ENCODE measurements around the gene DNAH10.
A peak's percentile ranks its signal among the peaks of the same experiment; 100 is the strongest.

Gene DNAH10

DNA sequence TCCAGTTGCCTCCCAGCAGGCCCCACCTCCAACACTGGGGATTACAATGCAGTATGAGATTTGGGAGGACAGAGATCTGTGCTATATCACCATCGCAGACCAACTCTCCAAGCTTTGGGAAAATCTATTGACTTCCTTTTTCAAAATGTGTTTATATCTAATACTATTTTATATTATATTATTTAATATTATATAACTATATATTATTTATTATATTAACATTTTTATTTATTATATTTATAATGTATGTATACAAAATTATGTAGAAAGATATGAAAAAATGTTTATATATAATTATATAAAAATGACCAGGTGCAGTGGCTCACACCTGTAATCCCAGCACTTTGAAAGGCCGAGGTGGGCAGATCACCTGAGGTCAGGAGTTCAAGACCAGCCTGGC lies 36.4 kb downstream of the DNAH10 start:
- DNase-seq (ENCODE audit: low read depth), result no peak

DNA sequence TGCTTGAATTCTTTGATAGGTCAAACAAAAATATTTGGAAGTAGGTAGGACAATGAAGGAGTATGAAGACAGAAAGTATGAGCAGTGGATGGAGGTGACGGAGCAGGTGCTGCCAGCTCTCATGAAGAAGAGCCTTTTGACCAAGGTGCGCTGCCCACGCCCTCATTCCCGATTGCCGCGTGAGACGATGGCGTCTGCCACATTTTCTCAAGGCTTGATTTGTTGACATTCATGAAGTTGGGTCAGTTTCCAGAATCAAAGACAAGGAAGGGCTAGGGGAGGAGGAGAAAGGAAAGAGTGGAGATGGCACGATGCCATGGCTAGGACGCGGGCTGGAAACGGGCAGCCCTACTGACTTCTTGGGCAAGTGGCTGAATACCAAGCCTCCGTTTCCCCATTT lies 37.1 kb downstream of the DNAH10 start:
- DNase-seq (ENCODE audit: low read depth), result no peak

GRCh38 chr12:123801573-123802178 lies 39.6 kb downstream of the DNAH10 start:
- DNase-seq (ENCODE audit: low read depth), result peak; percentile 62

DNA sequence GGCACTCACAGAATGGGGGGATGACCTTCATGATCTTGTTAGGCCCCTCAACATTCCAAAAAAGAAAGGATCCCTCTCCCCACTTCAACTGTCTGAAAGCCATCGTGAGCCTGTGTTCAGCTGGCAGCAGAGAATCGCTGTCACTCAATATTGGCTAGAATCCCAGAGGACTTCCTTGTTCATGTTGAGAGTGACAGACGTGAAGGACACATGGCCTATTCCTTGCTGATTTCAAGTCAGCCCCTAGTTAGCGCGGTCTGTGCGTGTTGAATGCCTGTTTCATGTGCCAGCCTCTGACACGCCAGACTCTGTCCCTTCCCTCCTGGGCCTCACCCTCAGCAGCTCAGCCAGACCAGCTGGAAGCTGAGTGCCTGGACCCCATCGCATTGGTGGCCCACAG lies 43.1 kb downstream of the DNAH10 start:
- DNase-seq (ENCODE audit: low read depth), result no peak

GRCh38 chr12:123807002-123807401 lies 44.9 kb downstream of the DNAH10 start:
- no peak for DNase-seq (ENCODE audit: low read depth)

GRCh38 chr12:123807670-123808069 lies 45.6 kb downstream of the DNAH10 start:
- no peak for DNase-seq (ENCODE audit: low read depth)

DNA sequence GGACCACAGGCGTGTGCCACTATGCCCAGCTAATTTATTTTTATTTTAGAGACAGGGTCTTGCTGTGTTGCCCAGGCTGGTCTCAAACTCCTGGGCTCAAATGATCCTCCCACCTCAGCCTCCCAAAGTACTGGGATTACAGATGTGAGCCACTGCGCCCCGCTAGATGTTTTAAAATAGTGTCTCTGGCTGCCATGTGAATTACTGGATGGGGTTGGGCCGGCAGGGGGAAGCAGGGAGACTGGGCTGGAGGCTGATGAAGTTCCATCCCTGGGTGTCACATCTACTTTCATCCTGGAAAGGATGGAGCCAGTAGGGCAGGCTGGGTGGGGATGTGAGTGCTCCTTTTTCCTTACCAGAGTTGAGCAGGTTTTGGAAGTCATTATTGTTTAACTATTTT lies 46.1 kb downstream of the DNAH10 start:
- peak; percentile 33 for DNase-seq (ENCODE audit: low read depth)

DNA sequence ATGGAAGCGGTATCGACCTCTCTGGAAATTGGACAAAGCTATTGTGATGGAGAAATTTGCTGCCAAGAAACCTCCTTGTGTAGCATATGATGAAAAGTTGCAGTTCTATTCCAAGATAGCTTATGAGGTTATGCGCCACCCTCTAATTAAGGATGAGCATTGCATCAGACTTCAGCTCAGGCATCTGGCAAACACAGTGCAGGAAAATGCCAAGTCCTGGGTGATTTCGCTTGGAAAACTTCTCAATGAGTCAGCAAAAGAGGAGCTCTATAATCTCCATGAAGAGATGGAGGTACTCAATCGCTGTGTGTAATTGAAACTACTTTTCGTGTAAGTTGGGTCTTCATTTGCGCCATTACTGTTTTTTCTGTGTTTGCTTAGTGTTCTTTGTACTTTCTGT lies 51.2 kb downstream of the DNAH10 start:
- DNase-seq (ENCODE audit: low read depth), result peak; percentile 3

DNA sequence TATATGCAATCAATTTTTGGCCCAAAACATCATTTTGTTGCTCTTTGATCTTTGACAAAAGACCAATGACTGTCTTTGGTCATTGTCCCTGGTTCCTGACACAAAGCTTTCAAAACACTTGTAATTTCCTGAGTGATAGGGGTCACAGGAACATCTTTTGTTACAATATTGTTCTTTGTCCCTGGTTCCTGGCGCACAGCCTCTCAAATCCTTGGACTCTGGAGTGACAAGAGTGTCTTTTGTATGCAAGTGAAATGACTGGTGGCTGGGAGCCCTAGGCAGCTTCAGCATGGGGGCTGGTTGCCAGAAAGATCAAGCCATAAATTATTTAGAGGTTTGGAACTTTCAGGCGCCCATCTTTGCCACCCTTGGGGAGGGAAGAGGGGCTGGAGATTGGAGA lies 53.9 kb downstream of the DNAH10 start:
- no peak for DNase-seq (ENCODE audit: low read depth)

DNA sequence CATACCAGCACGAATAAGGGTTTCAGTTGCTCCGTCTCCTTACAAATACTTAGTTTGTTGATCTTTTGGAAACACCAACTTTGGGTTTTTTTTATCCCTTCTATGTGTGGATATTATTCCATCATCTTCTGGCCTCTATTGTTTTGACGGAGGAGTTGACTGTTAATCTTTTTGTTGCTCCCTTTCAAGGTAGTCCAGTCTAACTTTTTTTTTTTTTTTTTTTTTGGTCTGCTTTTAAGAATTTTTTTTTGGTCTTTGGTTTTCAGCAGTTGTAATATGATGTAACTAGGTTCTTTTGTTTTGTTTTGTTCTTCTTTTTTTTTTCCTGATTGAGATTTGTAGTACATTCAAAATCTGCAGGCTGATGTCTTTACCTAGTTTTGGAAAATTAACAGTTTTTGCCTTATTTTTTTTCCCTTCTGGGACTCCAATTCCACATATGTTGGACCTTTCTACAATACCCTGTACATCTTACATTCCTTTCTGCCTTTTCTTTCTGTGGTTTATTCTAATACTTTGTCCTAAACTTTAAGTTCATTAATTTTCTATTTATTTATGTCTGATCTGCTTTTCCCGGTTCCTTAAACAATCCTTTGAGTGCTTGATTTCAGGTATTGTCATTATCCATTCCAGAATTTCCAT lies 54.9 kb downstream of the DNAH10 start:
- DNase-seq (ENCODE audit: low read depth), result no peak

- DNase-seq (ENCODE audit: low read depth), result no peak
Measured at GRCh38 chr12:123822804-123823203, 60.7 kb downstream of the DNAH10 start.

- no peak for DNase-seq (ENCODE audit: low read depth)
Measured at GRCh38 chr12:123828120-123828519, 66.0 kb downstream of the DNAH10 start.

GRCh38 chr12:123828854-123829547 lies 66.9 kb downstream of the DNAH10 start:
- DNase-seq (ENCODE audit: low read depth), result peak; percentile 13

- DNase-seq (ENCODE audit: low read depth), result peak; percentile 34
Measured at GRCh38 chr12:123829561-123829960, 67.5 kb downstream of the DNAH10 start.

GRCh38 chr12:123830675-123831074 lies 68.6 kb downstream of the DNAH10 start:
- no peak for DNase-seq (ENCODE audit: low read depth)

DNA sequence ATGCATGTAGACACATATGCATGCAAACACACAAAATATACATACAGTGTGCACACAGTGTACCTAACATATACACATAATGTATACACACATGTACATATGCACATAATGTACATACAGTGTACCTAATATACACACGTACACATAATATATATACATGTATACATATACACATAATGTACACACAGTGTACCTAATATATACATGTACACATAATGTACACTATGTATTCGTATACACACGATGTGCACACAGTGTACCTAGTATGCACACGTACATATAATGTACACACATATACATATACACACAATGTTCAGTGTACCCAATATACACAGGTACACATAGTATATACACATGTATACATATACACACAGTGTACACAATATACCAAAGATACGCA lies 70.0 kb downstream of the DNAH10 start:
- DNase-seq (ENCODE audit: low read depth), result no peak

- no peak for DNase-seq (ENCODE audit: low read depth)
Measured at GRCh38 chr12:123833830-123834229, 71.7 kb downstream of the DNAH10 start.

DNA sequence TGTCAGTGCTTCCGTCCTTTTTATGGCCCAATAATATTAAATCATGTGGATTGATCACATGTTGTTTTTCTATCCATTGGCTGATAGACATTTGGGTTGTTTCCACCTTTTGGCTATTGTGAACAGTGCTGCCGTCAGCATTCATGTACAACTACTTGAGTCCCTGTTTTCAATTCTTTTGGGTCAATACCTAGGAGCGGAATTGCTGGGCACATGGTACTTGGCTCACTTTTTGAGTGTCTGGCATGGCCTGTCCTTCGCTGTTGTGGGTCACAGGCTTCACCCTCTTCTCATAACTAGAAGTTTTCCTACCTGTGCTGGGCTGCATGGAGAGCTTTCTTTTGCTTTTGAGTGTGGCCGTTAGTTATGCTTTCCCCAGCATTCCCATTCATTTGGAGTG lies 72.7 kb downstream of the DNAH10 start:
- DNase-seq (ENCODE audit: low read depth), result no peak

GRCh38 chr12:123836292-123836691 lies 74.2 kb downstream of the DNAH10 start:
- DNase-seq (ENCODE audit: low read depth), result no peak

DNA sequence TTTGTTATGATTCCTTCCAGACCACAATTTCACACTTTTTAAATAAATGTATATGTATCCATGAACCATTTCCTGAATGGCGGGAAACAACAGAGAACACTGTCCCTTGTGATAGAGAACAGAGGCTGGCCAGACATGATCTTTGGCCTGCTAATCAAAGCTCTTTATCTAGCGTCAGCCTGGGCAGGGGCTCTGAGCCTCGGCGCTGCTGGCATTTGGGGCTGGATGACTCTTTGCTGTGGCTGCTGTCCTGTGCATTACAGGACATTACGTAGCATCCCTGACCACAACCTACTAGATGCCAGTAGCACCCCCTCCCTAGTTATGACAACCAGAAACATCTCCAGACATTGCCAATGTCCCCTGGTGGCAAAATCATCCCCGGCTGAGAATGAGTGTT lies 77.7 kb downstream of the DNAH10 start:
- DNase-seq (ENCODE audit: low read depth), result no peak

DNA sequence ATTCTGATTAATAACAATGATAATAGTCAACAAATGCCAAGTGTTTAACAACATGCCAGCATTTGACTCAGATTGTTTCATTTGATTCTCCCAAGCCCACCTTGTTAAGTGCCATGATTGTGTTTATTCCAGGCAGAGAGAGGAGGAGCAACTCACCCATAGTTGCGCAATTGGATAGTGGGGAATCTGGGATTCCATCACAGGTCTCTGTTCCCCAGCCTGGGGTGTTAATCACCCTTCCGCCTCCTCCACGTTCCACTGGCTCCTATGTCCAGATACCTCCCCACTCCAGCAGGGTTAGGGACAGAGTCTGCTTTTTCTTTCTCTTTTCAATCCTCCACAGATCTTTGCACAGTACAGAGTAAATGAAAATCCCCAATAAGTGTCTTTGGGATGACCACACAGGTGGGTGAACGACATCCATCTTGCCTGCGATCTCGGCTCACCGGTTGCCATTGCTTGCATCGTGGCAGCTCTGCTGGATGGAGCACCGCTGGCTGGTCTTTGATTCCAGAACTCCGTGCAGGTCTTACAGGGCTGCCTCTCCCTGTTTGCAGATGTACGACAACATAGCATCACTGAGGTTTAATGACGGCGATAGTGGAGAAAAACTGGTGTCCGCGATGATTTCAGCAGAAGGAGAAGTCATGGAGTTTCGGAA lies 78.8 kb downstream of the DNAH10 start:
- DNase-seq (ENCODE audit: low read depth), result no peak

GRCh38 chr12:123843912-123844748 lies 82.0 kb downstream of the DNAH10 start:
- DNase-seq (ENCODE audit: low read depth), result no peak
